Left forelimb (tissue), 1 donor: ENCODE results near the gene VPS52.
"Not testable (repeated sequence)": the region's sequence is repeated elsewhere in the genome, so short reads cannot be mapped to it uniquely, and the experiment has no call there.

ENCODE experiments used
- DNase-seq: peaks from one replicate; pipeline ENCODE4 v3.0.0-alpha.2; 2018; ENCODE audit warnings: low spot score

Gene VPS52

DNA sequence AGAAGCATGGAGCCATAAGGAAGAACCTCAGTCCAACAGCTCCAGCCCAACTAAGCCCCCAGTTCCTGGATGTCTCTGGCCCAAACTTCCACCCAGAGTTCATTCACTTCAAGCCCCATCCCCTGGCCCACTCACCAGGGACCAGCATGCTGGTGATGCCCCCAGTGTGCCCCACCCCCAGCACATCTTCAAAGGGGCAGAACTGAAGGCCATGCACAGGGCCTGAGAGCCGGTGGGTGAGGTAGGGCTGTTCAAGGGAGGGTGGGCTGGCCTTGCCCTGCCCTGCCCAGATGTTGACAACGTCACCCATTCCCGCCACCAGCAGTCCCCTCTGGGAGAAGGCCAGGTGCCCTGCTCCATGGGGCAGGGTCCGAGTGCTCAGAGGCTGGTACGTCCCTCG is 8.9 kb upstream of the VPS52 start:
- no peak for DNase-seq

DNA sequence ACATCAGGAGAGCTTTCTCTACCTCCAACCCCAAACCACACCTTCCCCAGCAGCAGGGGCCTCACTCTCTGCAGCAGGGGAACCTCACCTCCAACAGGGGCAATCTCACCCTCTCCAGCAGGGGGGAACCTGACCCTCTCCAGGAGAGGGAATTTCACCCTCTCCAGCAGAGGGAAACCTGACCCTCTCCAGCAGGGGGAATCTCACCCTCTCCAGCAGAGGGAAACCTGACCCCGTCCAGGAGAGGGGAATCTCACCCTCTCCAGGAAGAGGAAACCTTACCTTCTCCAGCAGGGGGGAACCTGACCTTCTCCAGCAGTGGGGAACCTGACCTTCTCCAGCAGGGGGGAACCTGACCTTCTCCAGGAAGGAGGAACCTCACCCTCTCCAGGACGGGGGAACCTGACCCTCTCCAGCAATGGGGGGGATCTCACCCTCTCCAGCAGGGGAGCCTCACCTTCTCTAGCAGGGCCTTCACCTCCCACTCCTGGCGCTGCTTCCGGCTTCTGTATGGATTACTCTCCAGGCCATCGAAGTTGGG is 8.4 kb upstream of the VPS52 start:
- no peak for DNase-seq

DNA sequence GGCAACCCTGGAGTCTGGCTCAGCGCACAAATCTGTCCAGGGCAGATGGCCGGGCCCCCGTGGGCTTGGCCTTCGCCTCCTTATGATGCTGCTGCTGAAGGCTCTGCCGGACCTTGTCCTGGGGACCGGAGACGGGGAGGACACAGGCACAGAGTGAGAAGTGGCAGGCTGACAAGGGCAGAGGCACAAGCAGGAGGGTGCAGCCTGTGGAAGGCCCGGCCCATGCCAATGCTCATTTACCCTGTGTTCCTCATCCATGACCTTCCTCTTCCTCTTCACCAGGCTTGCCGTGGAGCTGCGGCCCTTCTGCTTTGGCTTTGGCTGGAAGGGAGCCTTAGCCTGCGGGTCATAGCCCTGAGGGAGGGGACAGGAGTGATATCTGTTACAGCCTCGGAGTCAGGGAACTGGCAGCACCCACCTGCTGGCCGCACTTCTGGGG is 7.6 kb upstream of the VPS52 start:
- no peak for DNase-seq

DNA sequence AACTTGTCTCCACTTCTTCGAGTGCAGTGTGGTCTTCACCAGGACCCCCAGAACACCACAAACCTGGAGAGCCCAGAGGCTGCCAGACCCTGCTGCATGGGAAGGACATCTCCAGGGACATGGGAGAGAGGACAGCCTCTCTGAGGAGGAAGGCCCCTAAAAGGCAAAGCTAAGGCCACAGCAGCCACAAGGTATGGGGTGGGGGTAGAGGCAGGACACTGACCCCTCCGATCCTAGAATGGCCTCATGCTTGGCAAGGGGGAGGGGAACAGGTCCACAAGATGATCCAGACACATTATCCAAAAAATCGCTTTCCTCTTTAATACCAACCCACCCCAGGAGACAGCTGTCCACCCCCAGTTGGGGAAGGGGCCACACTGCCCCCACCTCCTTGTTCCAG is 7.1 kb upstream of the VPS52 start:
- no peak for DNase-seq

DNA sequence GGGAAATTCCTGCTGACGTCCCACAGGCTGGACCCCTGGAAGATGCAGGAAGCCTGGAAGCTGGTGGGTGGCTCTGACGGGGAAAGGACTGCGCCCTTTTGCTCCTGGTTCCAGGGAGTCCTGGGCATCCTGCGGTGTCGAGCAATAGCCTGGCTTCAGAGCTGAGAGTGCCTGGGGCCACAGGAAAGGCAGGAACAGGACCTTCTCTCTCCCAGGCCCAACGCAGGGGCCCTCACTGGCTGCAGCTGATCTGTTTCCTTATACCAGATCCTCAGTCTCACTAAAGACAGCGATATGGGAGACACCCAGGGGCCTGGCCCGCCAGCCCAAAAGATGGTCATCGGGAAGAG is 6.7 kb upstream of the VPS52 start:
- no peak for DNase-seq

DNA sequence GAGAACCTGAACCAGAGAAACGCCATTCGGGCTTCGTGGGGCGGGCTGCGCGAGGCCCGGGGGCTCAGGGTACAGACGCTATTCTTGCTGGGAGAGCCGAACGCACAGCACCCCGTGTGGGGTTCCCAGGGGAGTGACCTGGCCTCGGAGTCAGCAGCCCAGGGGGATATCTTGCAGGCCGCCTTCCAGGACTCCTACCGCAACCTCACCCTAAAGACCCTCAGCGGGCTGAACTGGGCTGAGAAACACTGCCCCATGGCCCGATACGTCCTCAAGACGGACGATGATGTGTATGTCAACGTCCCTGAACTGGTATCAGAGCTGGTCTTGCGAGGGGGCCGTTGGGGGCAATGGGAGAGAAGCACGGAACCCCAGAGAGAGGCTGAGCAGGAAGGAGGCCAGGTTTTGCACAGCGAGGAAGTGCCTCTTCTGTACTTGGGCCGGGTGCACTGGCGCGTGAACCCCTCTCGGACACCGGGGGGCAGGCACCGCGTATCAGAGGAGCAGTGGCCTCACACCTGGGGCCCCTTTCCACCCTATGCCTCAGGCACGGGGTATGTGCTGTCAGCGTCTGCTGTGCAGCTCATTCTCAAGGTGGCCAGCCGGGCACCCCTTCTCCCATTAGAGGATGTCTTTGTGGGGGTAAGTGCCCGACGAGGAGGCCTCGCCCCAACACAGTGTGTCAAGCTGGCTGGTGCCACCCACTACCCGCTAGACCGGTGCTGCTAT is 6.2 kb upstream of the VPS52 start:
- no peak for DNase-seq

DNA sequence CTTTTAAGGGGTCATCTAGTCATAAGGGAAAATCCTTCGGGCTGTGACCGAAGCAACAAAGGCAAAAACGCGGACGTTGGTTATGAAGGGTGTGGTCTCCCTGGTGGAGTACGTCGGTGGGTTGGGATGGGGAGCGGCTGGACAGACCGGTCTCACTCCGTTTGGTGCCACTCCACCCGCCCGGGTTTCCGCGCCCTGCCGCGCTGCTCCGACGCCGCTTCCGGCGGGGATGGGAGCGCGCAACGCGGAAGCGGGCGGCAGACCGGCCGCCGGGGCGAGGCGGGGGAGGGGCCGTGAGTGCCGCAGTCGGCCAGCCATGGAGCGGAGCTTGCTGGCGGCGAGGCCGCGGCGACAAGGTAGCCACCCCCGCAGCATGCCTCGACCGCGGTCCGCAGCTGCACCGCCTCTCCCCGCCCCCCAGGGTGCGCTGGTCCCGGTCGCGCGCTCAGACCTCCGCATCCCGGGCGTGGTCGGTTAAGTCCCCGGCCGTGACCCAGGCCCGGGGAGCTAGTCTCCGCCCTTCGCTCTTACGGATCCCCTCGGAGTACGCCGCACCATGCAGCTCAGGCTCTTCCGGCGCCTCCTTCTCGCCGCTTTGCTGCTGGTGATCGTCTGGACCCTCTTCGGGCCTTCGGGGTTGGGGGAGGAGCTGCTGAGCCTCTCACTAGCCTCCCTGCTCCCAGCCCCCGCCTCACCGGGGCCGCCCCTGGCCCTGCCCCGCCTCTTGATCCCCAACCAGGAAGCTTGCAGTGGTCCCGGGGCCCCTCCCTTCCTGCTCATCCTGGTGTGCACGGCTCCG is 5.4 kb upstream of the VPS52 start, which contains the start of gene B3GALT4:
Gene B3GALT4 (plus strand): TSS at position 260 of the 799 bp plus-strand sequence. CDS start 297 bp downstream, at position 557.
- peak; percentile 82 for DNase-seq

DNA sequence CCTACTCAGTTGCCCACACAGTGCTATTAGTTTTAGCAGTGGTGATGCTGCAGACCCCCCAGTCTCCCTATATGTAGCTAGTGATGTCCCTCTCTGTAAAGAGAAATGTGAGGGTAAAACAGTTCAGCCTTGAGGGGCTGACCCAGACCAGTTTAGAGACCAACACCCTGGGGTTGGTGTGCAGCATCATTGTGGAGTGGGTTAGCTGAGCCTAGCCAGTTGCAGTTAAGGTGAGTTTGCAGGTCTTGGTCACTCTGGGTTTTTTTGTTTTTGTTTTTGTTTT is 4.8 kb upstream of the VPS52 start:
- no peak for DNase-seq

DNA sequence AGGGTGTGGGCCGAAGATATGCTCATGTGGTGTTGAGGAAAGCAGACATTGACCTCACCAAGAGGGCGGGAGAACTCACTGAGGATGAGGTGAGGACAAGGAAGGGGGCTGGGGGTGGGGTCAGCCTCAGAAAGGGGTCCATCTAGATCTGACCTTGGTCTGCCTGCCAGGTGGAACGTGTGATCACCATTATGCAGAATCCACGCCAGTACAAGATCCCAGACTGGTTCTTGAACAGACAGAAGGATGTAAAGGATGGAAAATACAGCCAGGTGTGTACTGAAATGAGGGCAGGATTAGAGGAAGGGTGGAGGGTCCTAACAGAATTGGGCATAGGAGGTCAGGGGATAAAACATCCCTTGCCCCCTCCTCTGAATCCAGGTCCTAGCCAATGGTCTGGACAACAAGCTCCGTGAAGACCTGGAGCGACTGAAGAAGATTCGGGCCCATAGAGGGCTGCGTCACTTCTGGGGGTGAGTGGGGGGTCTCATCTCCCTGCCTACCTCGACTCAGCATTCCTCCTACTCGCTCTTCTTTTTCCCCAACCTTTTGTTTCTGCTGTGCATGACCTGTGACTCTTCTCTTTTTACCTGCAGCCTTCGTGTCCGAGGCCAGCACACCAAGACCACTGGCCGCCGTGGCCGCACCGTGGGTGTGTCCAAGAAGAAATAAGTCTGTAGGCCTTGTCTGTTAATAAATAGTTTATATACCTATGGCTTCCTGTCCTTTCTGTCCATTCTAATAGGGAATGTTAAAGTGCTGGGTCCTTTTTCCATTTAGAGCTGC is 4.3 kb upstream of the VPS52 start:
- not testable (repeated sequence) for DNase-seq

DNA sequence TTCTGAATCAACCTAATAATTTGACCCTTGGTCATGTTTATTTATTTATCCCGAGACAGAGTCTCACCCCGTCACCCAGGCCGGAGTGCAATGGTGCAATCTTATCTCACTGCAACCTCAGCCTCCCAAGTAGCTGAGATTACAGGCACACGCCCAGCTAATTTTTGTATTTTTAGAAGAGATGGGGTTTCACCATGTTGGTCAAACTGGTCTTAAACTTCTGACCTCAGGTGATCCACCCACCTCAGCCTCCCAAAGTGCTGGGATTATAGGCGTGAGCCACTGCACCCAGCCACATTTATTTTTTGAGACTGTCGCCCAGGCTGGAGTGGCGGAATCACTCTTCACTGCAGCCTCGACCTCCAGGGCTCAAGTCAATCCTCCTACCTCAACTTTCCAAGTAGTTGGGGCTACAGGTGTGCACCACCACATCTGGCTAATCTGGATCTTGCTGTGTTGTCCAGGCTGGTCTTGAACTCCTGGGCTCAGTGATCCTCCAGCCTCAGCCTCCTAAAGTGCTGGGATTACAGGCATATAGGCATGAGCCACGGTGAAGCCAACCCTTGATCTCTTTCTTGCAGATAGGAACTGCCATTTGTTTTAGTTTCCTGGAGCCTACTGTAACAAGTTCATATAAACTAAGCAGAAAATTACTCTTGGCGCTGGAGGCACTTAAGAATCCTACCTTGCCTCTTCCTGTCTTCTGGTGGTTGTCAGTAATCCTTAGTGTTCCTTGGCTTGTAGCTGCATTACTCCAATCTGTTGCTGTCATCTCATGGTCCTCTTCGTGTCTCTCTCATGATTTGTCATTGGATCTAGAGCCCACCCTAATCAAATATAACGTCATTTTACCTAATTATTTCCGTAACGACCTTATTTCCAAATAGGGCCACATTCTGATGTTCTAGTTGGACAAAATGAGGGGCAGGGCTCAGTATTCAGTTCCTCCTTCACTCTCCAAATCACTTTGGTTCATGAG is 2.5 kb upstream of the VPS52 start:
- no peak for DNase-seq

DNA sequence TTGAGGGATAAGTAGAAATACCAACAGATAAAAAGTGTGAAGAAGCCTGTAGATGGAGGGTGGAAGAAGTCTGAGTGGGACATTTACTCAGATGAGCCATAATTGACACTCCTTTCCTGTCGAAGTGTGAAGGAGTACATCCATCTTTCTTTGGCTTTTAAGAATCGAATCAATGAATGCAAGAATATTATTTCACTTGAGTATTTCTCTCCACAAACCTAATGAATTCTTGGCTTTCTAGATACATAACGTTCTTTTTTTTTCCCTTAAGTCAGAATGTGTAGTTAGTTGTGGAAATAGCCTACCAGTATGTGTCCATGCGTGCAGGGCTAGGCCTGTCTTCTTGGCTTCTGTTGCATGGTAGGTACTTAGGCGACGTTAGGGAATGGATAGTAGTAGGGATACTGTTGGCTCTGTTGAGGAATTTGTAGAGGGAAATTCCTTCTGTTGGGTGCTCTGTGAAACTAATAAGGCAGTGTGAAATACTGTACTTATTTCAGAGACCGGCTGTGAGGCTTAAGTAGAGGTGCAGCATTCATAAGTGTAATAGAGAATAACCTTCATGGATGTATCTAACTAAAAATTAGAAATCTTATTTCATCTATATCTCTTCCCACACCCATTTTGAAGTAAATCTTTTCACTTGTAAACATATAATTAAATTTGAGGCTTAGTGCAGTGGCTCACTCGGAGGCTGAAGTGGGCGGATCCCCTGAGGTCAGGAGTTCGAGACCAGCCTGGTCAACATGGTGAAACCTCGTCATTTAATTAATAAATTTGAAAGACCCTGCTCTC is 1.6 kb upstream of the VPS52 start:
- DNase-seq: no peak

DNA sequence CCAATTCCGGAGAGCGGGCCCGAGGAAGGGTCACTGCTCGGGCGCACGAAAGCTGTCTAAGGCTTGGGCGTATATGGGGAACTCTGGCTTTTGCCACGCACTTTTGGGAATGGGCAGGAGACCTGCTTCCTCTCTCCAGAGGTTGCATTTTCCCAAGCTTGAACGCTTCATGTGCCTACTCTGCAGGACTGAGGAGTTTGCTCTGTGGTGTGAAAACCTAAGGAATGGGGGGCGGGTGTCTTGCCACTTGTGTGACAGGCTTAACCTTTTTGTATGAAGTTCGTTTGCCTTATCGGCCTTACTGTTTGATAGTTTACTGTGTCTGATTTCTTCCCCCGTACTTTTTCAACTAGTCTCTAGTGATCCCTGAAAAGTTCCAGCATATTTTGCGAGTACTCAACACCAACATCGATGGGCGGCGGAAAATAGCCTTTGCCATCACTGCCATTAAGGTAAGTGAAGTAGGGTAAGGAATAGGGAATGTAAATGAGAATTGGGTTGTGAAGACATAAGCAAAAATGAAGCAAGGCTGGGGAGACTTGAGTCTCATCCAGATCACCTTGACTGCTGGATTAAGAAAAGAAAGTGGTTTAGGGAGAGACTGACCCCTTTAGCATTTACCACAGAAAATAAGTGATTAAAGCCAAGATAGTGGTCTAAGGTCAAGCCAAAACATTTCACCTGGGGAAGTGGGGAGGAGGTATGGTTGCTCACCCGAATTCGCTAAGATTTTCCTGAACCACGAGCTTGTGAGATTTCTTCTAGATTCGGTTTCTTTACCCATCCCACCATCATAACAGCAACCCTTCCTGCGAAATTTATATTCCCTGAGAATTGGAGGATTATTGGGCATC is 826 bp upstream of the VPS52 start:
- DNase-seq: no peak

DNA sequence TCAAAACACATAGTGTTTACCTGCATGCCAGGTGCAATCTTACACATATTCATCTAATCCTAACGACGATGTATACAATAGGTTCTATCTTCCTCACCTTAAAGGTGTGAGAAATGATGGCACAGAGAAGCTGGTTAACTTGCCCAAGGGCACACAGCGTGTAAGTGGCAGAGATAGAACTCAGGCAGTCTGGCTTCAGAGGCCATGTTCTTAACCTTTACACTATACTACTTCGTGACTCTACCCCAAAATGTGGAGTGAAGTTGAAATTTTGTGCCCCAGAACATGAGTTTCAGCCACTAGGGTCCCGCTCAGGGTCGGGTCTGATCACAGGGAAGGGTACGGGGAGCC is 584 bp downstream of the VPS52 start:
- DNase-seq: no peak

DNA sequence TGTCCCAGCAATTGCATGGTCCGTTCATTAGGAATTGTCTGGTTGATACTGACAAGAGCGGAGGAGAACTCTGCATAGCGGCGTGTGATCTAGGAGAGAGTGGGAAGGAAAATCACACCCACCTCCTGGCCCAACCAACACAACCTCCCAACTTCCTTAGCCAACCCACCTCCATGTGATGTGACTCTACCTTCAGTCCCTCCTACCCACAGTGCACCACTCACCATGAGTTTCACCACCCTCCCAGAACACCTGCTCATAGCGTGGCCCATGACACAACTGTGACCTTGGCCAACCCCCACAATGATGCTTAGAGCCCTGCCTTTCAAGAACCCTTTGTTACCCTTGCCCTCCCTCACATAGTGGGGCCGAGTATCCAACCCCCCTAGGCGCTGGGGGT is 7.7 kb downstream of the VPS52 start:
- DNase-seq: no peak

DNA sequence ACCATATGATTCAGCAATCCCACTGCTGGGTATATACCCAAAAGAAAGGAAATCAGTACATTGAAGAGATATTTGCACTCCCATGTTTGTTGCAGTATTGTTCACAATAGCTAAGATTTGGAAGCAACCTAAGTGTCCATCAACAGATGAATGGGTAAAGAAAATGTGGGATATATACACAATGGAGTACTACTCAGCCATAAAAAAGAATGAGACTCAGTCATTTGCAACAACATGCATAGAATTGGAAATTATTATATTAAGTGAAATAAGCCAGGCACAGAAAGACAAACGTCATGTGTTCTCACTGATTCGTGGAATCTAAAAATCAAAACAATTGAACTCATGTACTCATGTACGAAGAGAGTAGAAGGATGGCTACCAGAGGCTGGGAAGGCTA is 9.2 kb downstream of the VPS52 start:
- not testable (repeated sequence) for DNase-seq

DNA sequence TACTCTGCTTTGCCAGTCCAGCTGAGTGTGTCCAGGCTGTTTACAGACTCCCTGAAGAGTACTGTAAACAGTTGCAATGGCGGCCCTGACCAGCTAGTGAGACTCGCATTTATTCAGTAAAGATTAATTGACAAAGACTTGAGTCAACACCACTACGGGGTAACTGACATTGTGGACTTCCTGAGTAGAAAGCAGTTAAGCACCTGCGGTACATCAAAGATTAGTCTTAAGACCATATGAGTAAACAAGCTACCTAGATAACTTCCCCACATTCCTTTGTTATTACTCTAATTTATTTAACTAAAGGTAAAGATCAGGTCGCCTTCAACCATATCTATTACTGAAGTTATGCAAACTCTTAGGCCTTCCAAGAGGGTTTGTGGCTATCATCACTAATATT is 12.6 kb downstream of the VPS52 start:
- DNase-seq: no peak

DNA sequence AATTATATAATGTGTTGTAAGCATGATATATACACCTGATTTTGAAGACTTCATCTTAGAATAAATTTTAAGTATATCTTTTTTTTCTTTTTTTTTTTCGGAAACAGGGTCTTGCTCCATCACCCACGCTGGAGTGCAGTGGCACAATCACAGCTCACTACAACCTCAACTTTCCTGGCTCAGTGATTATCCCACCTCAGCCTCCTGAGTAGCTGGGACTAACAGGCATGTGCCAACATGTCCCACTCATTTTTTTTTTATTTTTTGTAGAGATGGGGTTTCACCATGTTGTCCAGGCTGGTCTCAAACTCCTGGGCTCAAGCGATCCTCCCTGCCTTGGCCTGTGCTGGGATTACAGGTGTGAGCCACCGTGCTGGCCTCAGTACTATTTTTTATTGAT is 17.1 kb downstream of the VPS52 start:
- DNase-seq: no peak

DNA sequence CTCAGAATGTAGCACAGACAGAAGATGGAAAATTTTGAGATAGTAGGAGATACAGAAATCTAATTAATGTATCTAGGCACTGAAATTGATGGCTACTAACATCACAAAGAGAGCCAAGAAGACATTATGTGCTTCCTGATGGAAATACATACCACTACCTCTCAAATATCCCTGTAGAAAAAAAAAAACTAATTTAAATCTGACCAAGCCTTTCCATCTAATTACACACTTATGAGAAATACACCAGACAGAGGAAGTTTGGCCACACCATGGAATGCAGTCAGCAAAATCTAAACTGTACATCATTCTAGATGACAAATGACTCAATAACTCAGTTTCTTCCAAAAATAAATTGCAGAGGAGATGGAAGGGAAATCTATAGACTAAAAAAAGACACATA is 18.9 kb downstream of the VPS52 start:
- no peak for DNase-seq

DNA sequence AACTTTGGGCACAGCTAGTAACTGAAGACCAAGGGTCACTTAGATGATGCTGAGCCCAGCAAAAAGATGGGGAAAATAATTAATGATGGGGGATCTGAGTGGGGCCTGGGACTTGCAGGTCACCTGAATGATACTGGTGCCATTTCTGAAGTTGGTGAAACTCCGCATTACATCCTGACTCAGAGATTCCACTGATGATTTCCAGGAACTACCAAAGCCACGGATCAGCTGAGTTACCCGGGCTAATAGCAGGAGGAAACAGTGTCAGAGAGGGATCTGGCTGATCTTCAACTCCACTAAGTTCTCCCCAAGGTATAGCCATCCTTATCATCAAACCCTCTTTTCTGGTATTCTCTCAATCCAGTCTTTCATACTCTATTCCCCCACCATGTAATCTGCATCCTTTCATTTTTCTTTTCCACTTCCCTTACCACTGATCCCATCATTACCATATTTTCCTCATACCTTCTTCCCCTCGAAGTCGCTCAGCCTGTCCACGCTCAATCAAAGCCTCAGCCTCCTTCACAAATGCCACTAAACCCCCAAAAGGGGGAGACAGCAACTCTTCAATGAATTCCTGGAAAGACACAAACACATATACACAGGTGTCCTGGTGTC is 20.2 kb downstream of the VPS52 start:
- peak; percentile 22 for DNase-seq
